ENCODE results near the gene PBX1. TPM values are rescaled to one million over a fixed set of nuclear protein-coding genes. Genes with fewer than 3 reads are reported as not detected.

The PBX1 gene
- total RNA-seq, 2 experiments from 2014 or later = 0.11 to 0.51 TPM

DNA sequence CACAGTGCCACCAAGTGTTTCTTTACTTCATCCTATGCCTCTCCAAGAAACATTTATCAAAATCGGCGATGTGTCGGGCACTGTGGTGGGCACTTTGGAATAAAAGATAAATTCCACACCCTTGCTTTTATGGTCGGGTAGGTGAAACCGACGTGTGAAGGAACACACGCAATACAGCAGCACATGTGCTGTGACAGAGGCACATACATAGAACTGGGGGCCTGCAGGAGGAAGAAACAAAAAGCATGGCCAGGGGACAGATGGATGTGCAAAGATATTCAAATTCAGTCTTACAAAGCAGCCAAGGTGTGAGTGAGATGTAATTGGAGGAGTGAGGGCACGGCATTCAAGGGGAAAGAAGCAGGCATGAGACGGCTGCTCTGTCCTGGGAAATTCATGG lies 282.0 kb downstream of the PBX1 start:
- no peaks in the 10 kb centered on the region for H3K27me3 Mint-ChIP-seq
- POLR2A ChIA-PET = no interaction called here
- H3K4me3 Mint-ChIP-seq = no peak overlapping the region
- no peak overlapping the region for H3K27ac Mint-ChIP-seq
- H3K36me3 Mint-ChIP-seq = no peaks in the 10 kb centered on the region
- H3K9me3 Mint-ChIP-seq = no peaks in the 10 kb centered on the region
- ATAC-seq (ENCODE audit: low read depth) (no peak), DNase-seq (no peak)
- no peaks in the 10 kb centered on the region for H3K4me1 Mint-ChIP-seq

DNA sequence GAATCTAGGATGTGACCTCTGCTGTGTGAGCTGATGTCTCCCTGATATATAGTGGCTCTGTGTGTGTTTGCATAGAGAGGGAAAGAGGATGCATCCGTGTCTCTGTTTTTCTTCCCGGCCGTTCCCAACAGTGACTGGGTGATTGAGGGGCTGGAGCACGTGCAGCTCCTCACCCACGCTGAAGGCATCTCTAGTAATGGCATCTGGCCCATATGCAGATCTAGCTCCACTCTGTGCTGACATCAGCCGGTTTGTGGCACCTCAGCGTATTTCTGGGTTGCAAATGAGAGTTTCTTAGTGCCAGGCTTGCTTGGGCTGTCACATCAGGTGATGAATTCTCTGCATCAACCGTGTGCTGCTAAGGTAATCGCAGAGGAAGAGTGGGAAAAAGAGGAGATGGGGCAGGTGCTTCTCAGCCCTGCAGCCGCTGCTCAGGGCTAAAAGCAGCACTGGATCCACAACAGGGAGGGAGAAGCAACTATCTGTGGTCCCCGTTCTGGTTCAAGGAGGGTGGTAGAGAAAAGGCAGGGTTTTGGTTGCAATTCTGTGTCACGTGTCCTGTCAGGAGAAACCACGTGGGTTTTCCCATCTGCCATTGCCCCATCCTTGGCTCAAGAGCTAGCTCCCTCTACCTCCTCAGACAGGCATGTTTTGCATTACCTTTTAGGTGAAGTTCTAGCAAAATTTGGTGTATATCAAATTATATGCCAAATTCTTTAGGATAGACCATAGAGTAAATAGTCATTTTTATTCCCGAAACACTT lies 282.9 kb downstream of the PBX1 start:
- no peak for DNase-seq
- Mint-ChIP-seq H3K4me1 (no peaks in the 10 kb centered on the region), H3K27me3 (no peaks in the 10 kb centered on the region), H3K9me3 (no peaks in the 10 kb centered on the region), H3K36me3 (no peaks in the 10 kb centered on the region), H3K4me3 (no peak overlapping the region), H3K27ac (no peak overlapping the region)
- POLR2A ChIA-PET = no interaction called here
- ATAC-seq (ENCODE audit: low read depth) = no peak

DNA sequence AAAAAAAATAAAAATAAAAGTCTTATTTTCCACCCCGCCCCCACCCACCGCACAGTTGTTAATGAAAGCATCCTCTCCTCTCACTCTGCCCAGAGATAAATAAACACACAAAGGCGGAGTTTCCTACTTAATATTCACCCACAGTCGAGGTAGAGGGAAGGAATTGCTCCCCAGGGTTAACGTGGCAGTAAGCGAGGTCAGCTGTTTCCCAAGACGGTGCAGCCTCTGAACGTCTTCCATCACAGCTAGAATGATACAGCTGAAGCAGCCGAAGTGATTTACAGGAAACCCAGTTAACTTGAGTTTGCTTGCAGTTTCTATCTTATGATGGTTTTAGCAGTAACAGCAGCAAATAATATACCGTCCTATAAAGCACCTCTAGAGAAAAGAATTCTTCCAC lies 283.9 kb downstream of the PBX1 start:
- ATAC-seq (ENCODE audit: low read depth) = no peak
- no peak for DNase-seq
- no peak overlapping the region for H3K4me3 Mint-ChIP-seq
- H3K27me3 Mint-ChIP-seq = no peaks in the 10 kb centered on the region
- POLR2A ChIA-PET = no interaction called here
- peaks cover 2% of the 10 kb centered on the region for H3K9me3 Mint-ChIP-seq
- no peaks in the 10 kb centered on the region for H3K4me1 Mint-ChIP-seq
- H3K36me3 Mint-ChIP-seq = no peaks in the 10 kb centered on the region
- no peak overlapping the region for H3K27ac Mint-ChIP-seq

GRCh38 chr1:164843743-164844500 lies 284.9 kb downstream of the PBX1 start:
- Mint-ChIP-seq H3K36me3 (no peaks in the 10 kb centered on the region), H3K27ac (no peak overlapping the region), H3K4me3 (no peak overlapping the region), H3K9me3 (peaks cover 2% of the 10 kb centered on the region), H3K4me1 (no peaks in the 10 kb centered on the region), H3K27me3 (no peaks in the 10 kb centered on the region)
- POLR2A ChIA-PET = no interaction called here
- DNase-seq (no peak), ATAC-seq (ENCODE audit: low read depth) (no peak)

DNA sequence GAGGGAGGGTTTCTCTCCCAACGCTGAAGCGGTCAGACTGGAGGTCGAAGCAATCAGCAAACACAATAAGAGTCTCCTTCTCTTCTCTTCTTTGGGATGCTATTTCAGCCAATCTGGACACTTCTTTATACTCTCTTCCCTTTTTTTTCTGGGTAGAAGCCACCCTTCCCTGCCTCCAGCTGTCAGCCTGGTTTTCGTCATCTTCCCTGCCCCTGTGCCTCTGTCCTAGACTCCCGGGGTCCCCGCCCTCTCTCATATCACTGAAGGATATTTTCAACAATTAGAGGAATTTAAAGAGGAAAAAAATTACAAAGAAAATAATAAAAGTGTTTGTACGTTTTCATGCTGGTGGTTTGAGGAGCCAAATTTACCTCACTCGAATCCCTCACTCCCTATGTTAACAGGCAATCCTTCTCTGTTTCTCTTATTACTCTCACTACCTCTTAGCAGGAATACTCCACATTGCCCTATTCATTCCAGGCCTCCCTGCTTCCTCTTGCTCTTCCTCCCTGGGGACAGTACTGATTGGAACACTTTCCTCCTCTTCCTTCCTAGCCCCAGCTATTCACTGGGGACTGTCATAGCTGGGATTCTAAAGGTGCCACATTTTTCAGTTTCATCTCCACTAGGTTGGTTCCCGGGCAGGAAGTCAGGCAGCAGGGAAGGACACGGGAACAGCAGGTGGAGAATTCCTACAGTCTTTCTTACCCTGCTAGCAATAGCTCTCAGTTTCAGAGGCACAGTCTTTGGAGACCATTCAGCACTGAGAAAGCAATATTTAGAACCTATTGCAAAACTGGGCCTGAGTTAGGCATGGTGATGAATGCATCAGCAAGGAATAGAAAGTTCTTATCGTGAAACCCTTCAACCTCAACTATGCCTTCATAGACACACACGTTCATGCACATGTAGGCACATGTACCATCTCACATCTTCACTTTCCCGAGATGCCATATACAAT lies 288.0 kb downstream of the PBX1 start:
- Mint-ChIP-seq H3K27me3 (no peaks in the 10 kb centered on the region), H3K36me3 (no peaks in the 10 kb centered on the region), H3K4me3 (no peak overlapping the region), H3K27ac (no peak overlapping the region), H3K4me1 (no peaks in the 10 kb centered on the region), H3K9me3 (peaks cover 2% of the 10 kb centered on the region)
- ATAC-seq (ENCODE audit: low read depth) (no peak), DNase-seq (no peak)
- POLR2A ChIA-PET = no interaction called here

- H3K9me3 Mint-ChIP-seq = no peaks in the 10 kb centered on the region
- ATAC-seq (ENCODE audit: low read depth) (no peak), DNase-seq (no peak)
- no peaks in the 10 kb centered on the region for H3K27me3 Mint-ChIP-seq
- POLR2A ChIA-PET = no interaction called here
- H3K36me3 Mint-ChIP-seq = no peaks in the 10 kb centered on the region
- H3K27ac Mint-ChIP-seq = no peak overlapping the region
- no peak overlapping the region for H3K4me3 Mint-ChIP-seq
- no peaks in the 10 kb centered on the region for H3K4me1 Mint-ChIP-seq
These were observed 294.2 kb downstream of the PBX1 start for GRCh38 chr1:164853146-164853545.

- Mint-ChIP-seq H3K4me1 (no peaks in the 10 kb centered on the region), H3K4me3 (no peak overlapping the region), H3K27ac (no peak overlapping the region), H3K27me3 (no peaks in the 10 kb centered on the region), H3K9me3 (no peaks in the 10 kb centered on the region), H3K36me3 (no peaks in the 10 kb centered on the region)
- ATAC-seq (ENCODE audit: low read depth) (no peak), DNase-seq (no peak)
- POLR2A ChIA-PET = no interaction called here
These were observed 296.8 kb downstream of the PBX1 start for GRCh38 chr1:164855716-164856329.

DNA sequence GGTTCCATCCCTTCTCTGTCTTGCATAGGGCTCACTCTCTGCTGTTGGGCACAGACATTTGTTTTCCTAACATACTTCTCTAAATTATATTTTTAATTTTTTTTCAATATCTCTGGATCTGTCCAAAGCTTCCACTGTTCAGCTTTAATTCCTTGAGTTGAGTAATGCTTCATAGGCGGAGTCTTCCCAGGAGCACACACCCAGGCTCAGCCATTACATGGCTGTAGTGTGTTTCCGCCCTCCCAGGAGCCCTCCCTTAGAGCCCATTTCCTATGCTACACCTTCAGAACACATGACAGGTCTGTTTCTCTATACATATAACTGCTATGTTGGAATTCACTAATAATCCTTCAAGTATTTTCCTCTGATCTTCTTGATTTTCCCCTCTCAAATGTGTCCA lies 297.4 kb downstream of the PBX1 start:
- no peak overlapping the region for H3K4me3 Mint-ChIP-seq
- H3K9me3 Mint-ChIP-seq = no peaks in the 10 kb centered on the region
- no peaks in the 10 kb centered on the region for H3K4me1 Mint-ChIP-seq
- H3K27me3 Mint-ChIP-seq = no peaks in the 10 kb centered on the region
- POLR2A ChIA-PET = no interaction called here
- ATAC-seq (ENCODE audit: low read depth) (no peak), DNase-seq (no peak)
- H3K36me3 Mint-ChIP-seq = no peaks in the 10 kb centered on the region
- H3K27ac Mint-ChIP-seq = no peak overlapping the region

DNA sequence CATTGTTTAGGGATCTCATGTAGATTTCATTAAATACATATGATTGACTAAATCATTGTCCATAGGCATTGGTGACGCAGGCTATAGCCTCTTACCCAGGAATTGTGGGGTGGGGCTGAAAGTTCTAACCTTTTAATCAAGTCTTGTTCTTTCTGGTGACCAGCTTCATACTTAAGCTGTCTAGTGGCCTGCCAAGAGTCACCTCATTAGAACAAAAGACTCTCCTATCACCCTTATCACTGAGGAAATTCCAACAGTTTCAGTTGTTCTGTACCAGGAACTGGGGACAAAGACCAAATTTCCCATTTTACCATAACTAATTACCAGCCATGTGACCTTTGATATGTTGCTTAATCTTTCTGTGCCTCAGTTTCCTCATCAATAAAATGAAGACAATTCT lies 298.5 kb downstream of the PBX1 start:
- Mint-ChIP-seq H3K27me3 (no peaks in the 10 kb centered on the region), H3K4me3 (no peak overlapping the region), H3K4me1 (no peaks in the 10 kb centered on the region), H3K36me3 (no peaks in the 10 kb centered on the region), H3K9me3 (no peaks in the 10 kb centered on the region), H3K27ac (no peak overlapping the region)
- ATAC-seq (ENCODE audit: low read depth) (no peak), DNase-seq (no peak)
- POLR2A ChIA-PET = no interaction called here

- no peak for DNase-seq
- Mint-ChIP-seq H3K27me3 (no peaks in the 10 kb centered on the region), H3K27ac (no peak overlapping the region), H3K4me1 (no peaks in the 10 kb centered on the region), H3K4me3 (no peak overlapping the region), H3K9me3 (no peaks in the 10 kb centered on the region), H3K36me3 (no peaks in the 10 kb centered on the region)
- POLR2A ChIA-PET = no interaction called here
- no peak for ATAC-seq (ENCODE audit: low read depth)
These were observed 299.2 kb downstream of the PBX1 start for GRCh38 chr1:164858096-164858632.

GRCh38 chr1:164861632-164862031 lies 302.6 kb downstream of the PBX1 start:
- no peaks in the 10 kb centered on the region for H3K9me3 Mint-ChIP-seq
- no peak overlapping the region for H3K27ac Mint-ChIP-seq
- H3K27me3 Mint-ChIP-seq = no peaks in the 10 kb centered on the region
- ATAC-seq (ENCODE audit: low read depth) = no peak
- H3K36me3 Mint-ChIP-seq = no peaks in the 10 kb centered on the region
- POLR2A ChIA-PET = no interaction called here
- H3K4me3 Mint-ChIP-seq = no peak overlapping the region
- no peaks in the 10 kb centered on the region for H3K4me1 Mint-ChIP-seq
- DNase-seq = no peak

DNA sequence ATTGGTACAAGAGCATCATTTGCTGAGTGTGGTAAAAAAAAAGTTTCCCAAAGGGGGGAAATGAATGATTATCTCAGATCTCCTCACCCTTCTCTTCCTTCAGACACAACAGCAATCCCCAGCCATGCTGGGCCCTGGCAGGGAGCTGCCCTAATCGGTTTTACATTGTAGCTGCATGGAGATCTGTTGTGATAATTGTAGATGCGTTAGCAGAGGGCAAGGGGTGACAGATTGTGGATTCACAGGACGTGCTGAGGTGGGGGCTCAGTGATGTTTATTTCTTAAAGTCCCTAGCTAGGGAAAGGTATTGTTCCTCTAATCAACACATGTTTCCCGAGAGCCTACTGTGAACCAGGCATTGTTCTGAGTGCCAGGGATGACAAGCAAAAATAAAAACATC lies 304.1 kb downstream of the PBX1 start:
- Mint-ChIP-seq H3K4me3 (no peak overlapping the region), H3K27me3 (no peaks in the 10 kb centered on the region), H3K9me3 (no peaks in the 10 kb centered on the region), H3K27ac (no peak overlapping the region), H3K36me3 (no peaks in the 10 kb centered on the region), H3K4me1 (no peaks in the 10 kb centered on the region)
- POLR2A ChIA-PET = no interaction called here
- DNase-seq = no peak
- no peak for ATAC-seq (ENCODE audit: low read depth)

DNA sequence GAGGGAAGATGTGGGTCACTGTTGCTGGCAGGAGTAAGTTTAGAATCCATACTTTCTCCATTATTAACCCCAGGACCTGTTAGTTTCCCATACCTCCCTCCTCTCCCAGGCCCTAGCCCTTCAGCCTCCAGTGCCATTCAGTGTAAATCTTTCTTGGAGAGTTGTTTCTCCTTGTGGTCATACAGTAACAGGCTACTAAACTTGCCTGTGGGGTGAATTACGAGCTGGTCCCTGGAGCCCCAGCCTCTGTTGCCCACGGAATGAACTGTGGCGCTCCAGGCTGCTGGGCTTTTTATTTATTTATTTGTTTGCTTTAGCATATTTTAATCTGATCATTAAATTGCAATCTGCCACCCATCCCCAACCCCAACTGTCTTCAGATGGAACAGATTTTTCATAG lies 305.2 kb downstream of the PBX1 start:
- POLR2A ChIA-PET = no interaction called here
- H3K36me3 Mint-ChIP-seq = no peaks in the 10 kb centered on the region
- H3K27ac Mint-ChIP-seq = no peak overlapping the region
- H3K4me3 Mint-ChIP-seq = no peak overlapping the region
- H3K27me3 Mint-ChIP-seq = no peaks in the 10 kb centered on the region
- H3K4me1 Mint-ChIP-seq = no peaks in the 10 kb centered on the region
- no peaks in the 10 kb centered on the region for H3K9me3 Mint-ChIP-seq
- DNase-seq (no peak), ATAC-seq (ENCODE audit: low read depth) (no peak)

Data from activated naive CD8-positive, alpha-beta T cell treated with anti-CD3 and anti-CD28 coated beads, Interleukin-2, amount 10 ng/mL, durations not matched to agents 7 days and 5 days (primary cell).